HepG2 (cell line): Measurements from ENCODE around the gene TPGS1. TPM values are rescaled to one million over a fixed set of nuclear protein-coding genes. Genes with fewer than 3 reads are reported as not detected.

Experiments
- CHCHD3 ChIP-seq: sonication (generic); formaldehyde crosslinking; IDR thresholded peaks from 2 replicates; pipeline ENCODE4 v1.8.0; 2022; ENCODE audit warnings: mild to moderate bottlenecking, missing genetic modification reagents, moderate library complexity
- DDIT3 ChIP-seq: sonication (generic); formaldehyde crosslinking; IDR thresholded peaks from 2 replicates; pipeline ENCODE4 v1.4.0; 2020; ENCODE audit warnings: mild to moderate bottlenecking, missing genetic modification reagents
- FOXA1 ChIP-seq, 2 experiments: fragments of 450-650 bp in 1 of 2; sonication (generic) in 1 of 2; formaldehyde crosslinking in 1 of 2; IDR thresholded peaks; 2 replicates each; pipeline versions ENCODE4 v1.4.0 to v1.6.1; 2016 to 2020; ENCODE audit warnings: missing genetic modification reagents in 1 of 2
- GABPB1 ChIP-seq: IDR thresholded peaks from 2 replicates; pipeline ENCODE4 v1.6.1; 2016; ENCODE audit warnings: mild to moderate bottlenecking, missing genetic modification reagents, moderate library complexity, missing compliant biosample characterization
- HOMEZ ChIP-seq: IDR thresholded peaks from 2 replicates; pipeline ENCODE4 v1.6.1; 2016; ENCODE audit warnings: low read depth
- MEF2D ChIP-seq: sonication (generic); formaldehyde crosslinking; IDR thresholded peaks from 2 replicates; pipeline ENCODE4 v1.5.1; 2020; ENCODE audit warnings: mild to moderate bottlenecking, missing genetic modification reagents
- NCOA1 ChIP-seq: sonication (generic); formaldehyde crosslinking; IDR thresholded peaks from 2 replicates; pipeline ENCODE4 v1.9.0; 2021; ENCODE audit warnings: missing genetic modification reagents
- NCOR1 ChIP-seq: fragments of 200-600 bp; sonication (generic); IDR thresholded peaks from 2 replicates; pipeline ENCODE4 v1.7.0; 2017; ENCODE audit warnings: antibody characterized with exemption, low read length, borderline replicate concordance
- NFE2L2 ChIP-seq: fragments of 150-350 bp; IDR thresholded peaks from 2 replicates; pipeline ENCODE4 v1.6.1; 2014; ENCODE audit warnings: low read length
- SKIL ChIP-seq: sonication (generic); formaldehyde crosslinking; IDR thresholded peaks from 2 replicates; pipeline ENCODE4 v1.8.0; 2022; ENCODE audit warnings: missing genetic modification reagents, mild to moderate bottlenecking, moderate library complexity, borderline replicate concordance
- SP2 ChIP-seq: sonication (generic); formaldehyde crosslinking; IDR thresholded peaks from 2 replicates; pipeline ENCODE4 v1.5.1; 2020; ENCODE audit warnings: mild to moderate bottlenecking, missing genetic modification reagents
- TAF1 ChIP-seq: sonication (generic); formaldehyde crosslinking; IDR thresholded peaks from 2 replicates; pipeline ENCODE4 v1.4.0; 2020; ENCODE audit warnings: missing genetic modification reagents
- ZNF225 ChIP-seq: sonication (generic); formaldehyde crosslinking; IDR thresholded peaks from 2 replicates; pipeline ENCODE4 v1.4.0; 2020; ENCODE audit warnings: mild to moderate bottlenecking, missing genetic modification reagents
- ZNF326 ChIP-seq: sonication (generic); formaldehyde crosslinking; IDR thresholded peaks from 2 replicates; pipeline ENCODE4 v1.4.0; 2020; ENCODE audit warnings: missing genetic modification reagents, borderline replicate concordance
- ZNF343 ChIP-seq: sonication (generic); formaldehyde crosslinking; IDR thresholded peaks from 2 replicates; pipeline ENCODE4 v1.4.0; 2020; ENCODE audit warnings: mild to moderate bottlenecking, missing genetic modification reagents
- ZNF580 ChIP-seq: IDR thresholded peaks from 2 replicates; pipeline ENCODE4 v1.6.1; 2016; ENCODE audit warnings: low read depth, borderline replicate concordance
- ZNF619 ChIP-seq: sonication (generic); formaldehyde crosslinking; IDR thresholded peaks from 2 replicates; pipeline ENCODE4 v1.4.0; 2020; ENCODE audit warnings: mild to moderate bottlenecking, missing genetic modification reagents
- ZNF740 ChIP-seq: sonication (generic); formaldehyde crosslinking; IDR thresholded peaks from 2 replicates; pipeline ENCODE4 v1.4.0; 2020; ENCODE audit warnings: missing genetic modification reagents
- polyA plus RNA-seq, 8 experiments: library from polyadenylated mRNA; depleted of rRNA in 3 of 8; stranded (reverse) in 7 of 8; unstranded in 1 of 8; fragments of >200 nt; fragmentation: Illumina TruSeq in 4 of 8; extraction: Trizol in 4 of 8; gene quantifications; 2 replicates each; pipeline versions ENCODE4 v1.2.1 to v1.2.3, GENCODE V29; 2011 to 2016; ENCODE audit warnings: low read depth in 4 of 8, missing spikeins in 1 of 8, mixed read lengths in 1 of 8; ENCODE audit not compliant: insufficient read depth in 1 of 8
- total RNA-seq, 5 experiments: library from RNA; depleted of rRNA; stranded (reverse); fragments of >200 nt; fragmentation: Illumina TruSeq; extraction: Trizol; gene quantifications; 2 replicates each; pipeline ENCODE4 v1.2.3, GENCODE V29; 2016; ENCODE audit warnings: low read depth in 1 of 5
- TF ChIP-seq, protein P1 (sequence below): sonication (generic); formaldehyde crosslinking; IDR thresholded peaks from 2 replicates; pipeline ENCODE4 v1.8.0; 2022; ENCODE audit warnings: low read depth, missing genetic modification reagents
- TF ChIP-seq, protein P2 (sequence below): IDR thresholded peaks from 2 replicates; pipeline ENCODE4 v1.4.0; 2020; ENCODE audit warnings: mild to moderate bottlenecking, missing genetic modification reagents

TPGS1 gene
- total and polyA plus RNA-seq, 2 of the 13 experiments (the other 11 are each of a cell fraction or from before 2014, with no cell fraction given), result 1.1 to 6.2 TPM

DNA sequence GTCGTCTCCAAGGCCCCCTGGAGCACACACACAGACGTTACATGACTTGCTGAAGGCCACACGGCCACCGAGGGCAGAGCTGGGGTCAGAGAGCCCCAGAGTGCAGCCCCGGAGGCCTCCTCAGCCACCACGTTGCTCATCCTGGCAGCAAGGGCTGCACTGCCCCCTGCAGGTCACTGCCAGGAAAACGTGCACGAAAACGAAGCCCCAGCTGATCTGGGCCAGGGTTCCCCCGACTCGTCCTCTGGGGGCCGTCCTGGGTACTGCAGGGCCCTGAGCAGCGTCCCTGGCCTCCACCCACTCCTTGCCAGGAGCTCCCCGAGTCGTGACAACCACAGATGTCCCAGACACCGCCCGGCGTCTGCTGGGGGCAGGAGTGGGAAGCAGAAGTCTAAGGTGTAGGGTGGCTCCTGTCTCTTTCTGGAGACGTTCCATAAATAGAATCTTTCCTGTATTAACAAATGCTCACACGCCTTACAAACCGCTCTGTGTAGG is 3.4 kb downstream of the TPGS1 start (continued):
- no peak for TF ChIP-seq CHCHD3 (CRISPR knock-in tag)
- no peak for TF ChIP-seq DDIT3 (CRISPR knock-in tag)
- peak; percentile 31; the same call in 1 of the 2 replicates for TF ChIP-seq ZNF740
- TF ChIP-seq ZNF225 (CRISPR knock-in tag), result 0 out of 2 replicates have a peak, but pooled peaks have one; percentile 51
- TF ChIP-seq, protein P1, sequence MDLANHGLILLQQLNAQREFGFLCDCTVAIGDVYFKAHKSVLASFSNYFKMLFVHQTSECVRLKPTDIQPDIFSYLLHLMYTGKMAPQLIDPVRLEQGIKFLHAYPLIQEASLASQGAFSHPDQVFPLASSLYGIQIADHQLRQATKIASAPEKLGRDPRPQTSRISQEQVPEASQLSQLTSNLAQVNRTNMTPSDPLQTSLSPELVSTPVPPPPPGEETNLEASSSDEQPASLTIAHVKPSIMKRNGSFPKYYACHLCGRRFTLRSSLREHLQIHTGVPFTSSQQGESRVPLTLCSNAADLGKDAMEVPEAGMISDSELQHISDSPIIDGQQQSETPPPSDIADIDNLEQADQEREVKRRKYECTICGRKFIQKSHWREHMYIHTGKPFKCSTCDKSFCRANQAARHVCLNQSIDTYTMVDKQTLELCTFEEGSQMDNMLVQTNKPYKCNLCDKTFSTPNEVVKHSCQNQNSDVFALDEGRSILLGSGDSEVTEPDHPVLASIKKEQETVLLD, result no peak
- peak; percentile 87 for TF ChIP-seq ZNF580 (CRISPR knock-in tag)
- TF ChIP-seq FOXA1 (IDR thresholded peaks at IDR 0.05), result no peak
- 0 out of 2 replicates have a peak, but pooled peaks have one; percentile 20 for TF ChIP-seq FOXA1 (CRISPR knock-in tag; IDR thresholded peaks at IDR 0.05)
- no peak for TF ChIP-seq NCOA1 (CRISPR knock-in tag)
- TF ChIP-seq ZNF619 (CRISPR knock-in tag), result no peak
- TF ChIP-seq NCOR1, result no peak
- TF ChIP-seq TAF1 (CRISPR knock-in tag), result no peak
- no peak for TF ChIP-seq HOMEZ (CRISPR knock-in tag)
- no peak for TF ChIP-seq SKIL
- TF ChIP-seq, protein P2, sequence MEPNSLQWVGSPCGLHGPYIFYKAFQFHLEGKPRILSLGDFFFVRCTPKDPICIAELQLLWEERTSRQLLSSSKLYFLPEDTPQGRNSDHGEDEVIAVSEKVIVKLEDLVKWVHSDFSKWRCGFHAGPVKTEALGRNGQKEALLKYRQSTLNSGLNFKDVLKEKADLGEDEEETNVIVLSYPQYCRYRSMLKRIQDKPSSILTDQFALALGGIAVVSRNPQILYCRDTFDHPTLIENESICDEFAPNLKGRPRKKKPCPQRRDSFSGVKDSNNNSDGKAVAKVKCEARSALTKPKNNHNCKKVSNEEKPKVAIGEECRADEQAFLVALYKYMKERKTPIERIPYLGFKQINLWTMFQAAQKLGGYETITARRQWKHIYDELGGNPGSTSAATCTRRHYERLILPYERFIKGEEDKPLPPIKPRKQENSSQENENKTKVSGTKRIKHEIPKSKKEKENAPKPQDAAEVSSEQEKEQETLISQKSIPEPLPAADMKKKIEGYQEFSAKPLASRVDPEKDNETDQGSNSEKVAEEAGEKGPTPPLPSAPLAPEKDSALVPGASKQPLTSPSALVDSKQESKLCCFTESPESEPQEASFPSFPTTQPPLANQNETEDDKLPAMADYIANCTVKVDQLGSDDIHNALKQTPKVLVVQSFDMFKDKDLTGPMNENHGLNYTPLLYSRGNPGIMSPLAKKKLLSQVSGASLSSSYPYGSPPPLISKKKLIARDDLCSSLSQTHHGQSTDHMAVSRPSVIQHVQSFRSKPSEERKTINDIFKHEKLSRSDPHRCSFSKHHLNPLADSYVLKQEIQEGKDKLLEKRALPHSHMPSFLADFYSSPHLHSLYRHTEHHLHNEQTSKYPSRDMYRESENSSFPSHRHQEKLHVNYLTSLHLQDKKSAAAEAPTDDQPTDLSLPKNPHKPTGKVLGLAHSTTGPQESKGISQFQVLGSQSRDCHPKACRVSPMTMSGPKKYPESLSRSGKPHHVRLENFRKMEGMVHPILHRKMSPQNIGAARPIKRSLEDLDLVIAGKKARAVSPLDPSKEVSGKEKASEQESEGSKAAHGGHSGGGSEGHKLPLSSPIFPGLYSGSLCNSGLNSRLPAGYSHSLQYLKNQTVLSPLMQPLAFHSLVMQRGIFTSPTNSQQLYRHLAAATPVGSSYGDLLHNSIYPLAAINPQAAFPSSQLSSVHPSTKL, result 0 out of 2 replicates have a peak, but pooled peaks have one; percentile 23
- no peak for TF ChIP-seq SP2 (CRISPR knock-in tag)
- TF ChIP-seq NFE2L2, result no peak; the same call in 1 of the 2 replicates
- TF ChIP-seq MEF2D, result peak; percentile 35; the same call in 1 of the 2 replicates
- TF ChIP-seq ZNF343 (CRISPR knock-in tag), result peak; percentile 78; the same call in 1 of the 2 replicates
- TF ChIP-seq GABPB1 (CRISPR knock-in tag), result peak; percentile 68
- no peak for TF ChIP-seq ZNF326 (CRISPR knock-in tag)
